Activated T-cell treated with anti-CD3 and anti-CD28 coated beads for 4 hours (primary cell): ENCODE measurements around the gene CPN1.

Experiments
- DNase-seq: peaks from one replicate; pipeline ENCODE4 v3.0.0-alpha.2; 2020

The CPN1 gene

GRCh38 chr10:99995269-99995668 is 86.4 kb downstream of the CPN1 start:
- DNase-seq, result no peak

GRCh38 chr10:99994801-99995200 is 86.9 kb downstream of the CPN1 start:
- DNase-seq, result no peak

- DNase-seq, result peak; percentile 19
These were observed 87.7 kb downstream of the CPN1 start for GRCh38 chr10:99993701-99994689.
